Measurements from ENCODE around the gene VNN1. TPM values are rescaled to one million over a fixed set of nuclear protein-coding genes. Genes with fewer than 3 reads are reported as not detected.

VNN1 gene, protein sequence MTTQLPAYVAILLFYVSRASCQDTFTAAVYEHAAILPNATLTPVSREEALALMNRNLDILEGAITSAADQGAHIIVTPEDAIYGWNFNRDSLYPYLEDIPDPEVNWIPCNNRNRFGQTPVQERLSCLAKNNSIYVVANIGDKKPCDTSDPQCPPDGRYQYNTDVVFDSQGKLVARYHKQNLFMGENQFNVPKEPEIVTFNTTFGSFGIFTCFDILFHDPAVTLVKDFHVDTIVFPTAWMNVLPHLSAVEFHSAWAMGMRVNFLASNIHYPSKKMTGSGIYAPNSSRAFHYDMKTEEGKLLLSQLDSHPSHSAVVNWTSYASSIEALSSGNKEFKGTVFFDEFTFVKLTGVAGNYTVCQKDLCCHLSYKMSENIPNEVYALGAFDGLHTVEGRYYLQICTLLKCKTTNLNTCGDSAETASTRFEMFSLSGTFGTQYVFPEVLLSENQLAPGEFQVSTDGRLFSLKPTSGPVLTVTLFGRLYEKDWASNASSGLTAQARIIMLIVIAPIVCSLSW
- total RNA-seq: not detected in 2 replicates
- long read RNA-seq: 0 reads

DNA sequence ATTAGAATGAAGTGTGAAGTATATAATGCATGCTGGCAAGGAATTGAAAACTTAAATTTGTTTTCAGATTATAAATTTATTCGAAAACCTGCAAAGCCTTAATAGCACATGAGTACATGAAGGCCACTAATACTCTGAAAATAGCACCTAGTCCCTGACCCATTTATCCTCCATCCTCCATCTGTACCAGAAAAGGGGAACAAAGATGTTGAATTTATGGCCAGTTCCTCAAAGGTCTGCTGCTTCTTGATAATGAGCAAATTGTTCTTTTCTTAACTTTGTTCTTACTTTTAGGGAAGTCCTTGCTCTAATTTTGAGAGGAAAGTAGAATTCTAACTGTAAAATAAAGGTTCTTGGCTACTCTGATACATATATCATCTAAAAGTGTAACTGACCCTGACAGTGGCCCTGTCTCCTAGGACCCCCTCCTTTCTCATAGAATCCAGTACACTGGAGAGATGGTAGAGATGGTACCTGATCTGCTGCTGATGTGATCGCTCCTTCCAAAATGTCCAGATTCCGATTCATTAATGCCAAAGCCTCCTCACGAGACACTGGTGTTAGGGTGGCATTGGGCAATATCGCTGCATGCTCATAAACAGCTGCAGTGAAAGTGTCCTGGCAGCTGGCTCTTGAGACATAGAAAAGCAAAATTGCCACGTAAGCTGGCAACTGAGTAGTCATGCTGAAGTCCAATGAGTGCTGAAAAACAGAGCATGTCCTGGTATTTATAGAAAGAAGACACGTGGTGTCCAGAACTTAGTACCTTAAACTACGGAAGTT is at the start of gene VNN1:
VNN1 (minus strand) TSS at position 704 of the 783 bp plus-strand sequence; CDS start at position 684, 20 bp downstream.
- Mint-ChIP-seq H3K27me3 (ENCODE audit: low read depth) (no peaks in the 10 kb centered on the region), H3K27ac (ENCODE audit: unreplicated experiment) (no peak within 1 kb of the TSS), H3K4me1 (no peaks in the 10 kb centered on the region), H3K4me3 (no peak within 1 kb of the TSS), H3K36me3 (ENCODE audit: low read depth) (no peaks in the 10 kb centered on the region), H3K9me3 (peaks cover 3% of the 10 kb centered on the region)
- TF ChIP-seq, protein P1, sequence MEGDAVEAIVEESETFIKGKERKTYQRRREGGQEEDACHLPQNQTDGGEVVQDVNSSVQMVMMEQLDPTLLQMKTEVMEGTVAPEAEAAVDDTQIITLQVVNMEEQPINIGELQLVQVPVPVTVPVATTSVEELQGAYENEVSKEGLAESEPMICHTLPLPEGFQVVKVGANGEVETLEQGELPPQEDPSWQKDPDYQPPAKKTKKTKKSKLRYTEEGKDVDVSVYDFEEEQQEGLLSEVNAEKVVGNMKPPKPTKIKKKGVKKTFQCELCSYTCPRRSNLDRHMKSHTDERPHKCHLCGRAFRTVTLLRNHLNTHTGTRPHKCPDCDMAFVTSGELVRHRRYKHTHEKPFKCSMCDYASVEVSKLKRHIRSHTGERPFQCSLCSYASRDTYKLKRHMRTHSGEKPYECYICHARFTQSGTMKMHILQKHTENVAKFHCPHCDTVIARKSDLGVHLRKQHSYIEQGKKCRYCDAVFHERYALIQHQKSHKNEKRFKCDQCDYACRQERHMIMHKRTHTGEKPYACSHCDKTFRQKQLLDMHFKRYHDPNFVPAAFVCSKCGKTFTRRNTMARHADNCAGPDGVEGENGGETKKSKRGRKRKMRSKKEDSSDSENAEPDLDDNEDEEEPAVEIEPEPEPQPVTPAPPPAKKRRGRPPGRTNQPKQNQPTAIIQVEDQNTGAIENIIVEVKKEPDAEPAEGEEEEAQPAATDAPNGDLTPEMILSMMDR (conservative IDR thresholded peaks at IDR 0.05): no peak
- DNase-seq (ENCODE audit: low read depth, low spot score): no peak

DNA sequence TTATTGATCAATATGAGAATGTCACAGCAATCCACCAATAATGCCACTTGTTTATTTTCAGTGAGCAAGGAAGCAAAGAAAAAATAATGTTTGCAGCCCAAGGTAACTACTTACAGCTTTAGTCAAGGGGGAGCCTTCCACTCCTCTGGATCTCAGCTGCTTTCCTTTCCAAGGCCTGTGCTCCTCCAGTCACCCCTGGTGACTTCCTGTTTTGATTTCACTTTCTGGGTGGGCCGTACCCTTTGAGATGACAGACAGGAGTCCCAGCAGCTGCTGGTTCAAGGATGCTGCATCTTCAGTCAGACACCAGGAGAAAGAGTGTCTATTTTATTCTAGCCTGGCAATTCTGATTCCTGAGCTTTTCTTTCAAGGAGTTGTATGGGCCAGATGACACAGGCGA is 49.4 kb upstream of the VNN1 start:
- no peaks in the 10 kb centered on the region for H3K27me3 Mint-ChIP-seq (ENCODE audit: low read depth)
- H3K9me3 Mint-ChIP-seq: peaks cover 3% of the 10 kb centered on the region
- DNase-seq (ENCODE audit: low read depth, low spot score): no peak
- H3K36me3 Mint-ChIP-seq (ENCODE audit: low read depth): no peaks in the 10 kb centered on the region
- TF ChIP-seq, protein P1 (conservative IDR thresholded peaks at IDR 0.05): no peak
- no peak overlapping the region for H3K4me3 Mint-ChIP-seq
- no peaks in the 10 kb centered on the region for H3K4me1 Mint-ChIP-seq
- no peak overlapping the region for H3K27ac Mint-ChIP-seq (ENCODE audit: unreplicated experiment)

- H3K27ac Mint-ChIP-seq (ENCODE audit: unreplicated experiment): no peak overlapping the region
- H3K36me3 Mint-ChIP-seq (ENCODE audit: low read depth): no peaks in the 10 kb centered on the region
- no peaks in the 10 kb centered on the region for H3K27me3 Mint-ChIP-seq (ENCODE audit: low read depth)
- H3K4me3 Mint-ChIP-seq: no peak overlapping the region
- no peaks in the 10 kb centered on the region for H3K9me3 Mint-ChIP-seq
- TF ChIP-seq, protein P1 (conservative IDR thresholded peaks at IDR 0.05): no peak
- no peak for DNase-seq (ENCODE audit: low read depth, low spot score)
- no peaks in the 10 kb centered on the region for H3K4me1 Mint-ChIP-seq
Observed at GRCh38 chr6:132760256-132760655, 46.4 kb upstream of the VNN1 start.

DNA sequence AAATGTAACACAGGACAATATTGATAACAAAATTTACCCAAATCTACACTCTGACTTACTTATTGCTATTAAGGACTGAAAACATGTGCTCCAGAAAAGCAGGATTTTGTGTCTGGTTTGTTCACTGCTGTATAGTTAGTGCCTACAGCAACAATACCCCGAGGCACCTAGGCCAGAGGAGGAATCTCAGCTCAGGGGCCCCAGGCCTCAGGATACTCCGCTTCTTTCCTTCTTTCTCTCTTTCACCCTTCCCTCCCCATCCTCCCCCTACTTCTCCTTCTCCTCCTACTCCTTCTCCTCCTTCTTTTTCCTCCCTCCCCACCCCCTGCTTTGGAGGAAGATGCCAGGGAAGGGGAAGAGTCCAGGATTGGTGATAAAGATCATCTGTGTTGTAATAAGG is 44.8 kb upstream of the VNN1 start:
- no peaks in the 10 kb centered on the region for H3K27me3 Mint-ChIP-seq (ENCODE audit: low read depth)
- H3K27ac Mint-ChIP-seq (ENCODE audit: unreplicated experiment): no peak overlapping the region
- no peak overlapping the region for H3K4me3 Mint-ChIP-seq
- H3K4me1 Mint-ChIP-seq: no peaks in the 10 kb centered on the region
- DNase-seq (ENCODE audit: low read depth, low spot score): no peak
- TF ChIP-seq, protein P1 (conservative IDR thresholded peaks at IDR 0.05): no peak
- H3K36me3 Mint-ChIP-seq (ENCODE audit: low read depth): no peaks in the 10 kb centered on the region
- no peaks in the 10 kb centered on the region for H3K9me3 Mint-ChIP-seq

GRCh38 chr6:132752255-132752654 is 38.4 kb upstream of the VNN1 start:
- no peaks in the 10 kb centered on the region for H3K4me1 Mint-ChIP-seq
- TF ChIP-seq, protein P1 (conservative IDR thresholded peaks at IDR 0.05): no peak
- no peaks in the 10 kb centered on the region for H3K27me3 Mint-ChIP-seq (ENCODE audit: low read depth)
- no peak overlapping the region for H3K4me3 Mint-ChIP-seq
- H3K9me3 Mint-ChIP-seq: no peaks in the 10 kb centered on the region
- no peak for DNase-seq (ENCODE audit: low read depth, low spot score)
- no peaks in the 10 kb centered on the region for H3K36me3 Mint-ChIP-seq (ENCODE audit: low read depth)
- no peak overlapping the region for H3K27ac Mint-ChIP-seq (ENCODE audit: unreplicated experiment)

Measured in neural crest cell (in vitro differentiated cells).